HepG2 (cell line): ENCODE results near the gene KHK. TPM values are rescaled to one million over a fixed set of nuclear protein-coding genes. Genes with fewer than 3 reads are reported as not detected.

ENCODE experiments used
- DR1 ChIP-seq: sonication (generic); formaldehyde crosslinking; IDR thresholded peaks from 2 replicates; pipeline ENCODE4 v1.8.0; 2021; ENCODE audit warnings: mild to moderate bottlenecking, missing genetic modification reagents, inconsistent platforms
- E2F5 ChIP-seq: sonication (generic); formaldehyde crosslinking; conservative IDR thresholded peaks from 2 replicates; pipeline ENCODE4 v1.4.0; 2020; ENCODE audit warnings: missing genetic modification reagents
- EHMT2 ChIP-seq: fragments of 200-600 bp; sonication (generic); IDR thresholded peaks from 2 replicates; pipeline ENCODE4 v1.7.0; 2017; ENCODE audit warnings: antibody characterized with exemption, low read depth, low read length, borderline replicate concordance
- FLYWCH1 ChIP-seq: sonication (generic); formaldehyde crosslinking; IDR thresholded peaks from 2 replicates; pipeline ENCODE4 v1.8.1; 2023; ENCODE audit warnings: mild to moderate bottlenecking, missing genetic modification reagents
- HIVEP1 ChIP-seq: sonication (generic); formaldehyde crosslinking; IDR thresholded peaks from 2 replicates; pipeline ENCODE4 v1.4.0; 2020; ENCODE audit warnings: mild to moderate bottlenecking, missing genetic modification reagents
- MLXIP ChIP-seq: sonication (generic); formaldehyde crosslinking; IDR thresholded peaks from 2 replicates; pipeline ENCODE4 v1.9.0; 2021; ENCODE audit warnings: missing genetic modification reagents, borderline replicate concordance
- NFYC ChIP-seq: IDR thresholded peaks from 2 replicates; pipeline ENCODE4 v1.6.1; 2016; ENCODE audit warnings: missing genetic modification reagents, missing compliant biosample characterization
- PRPF4 ChIP-seq: fragments of 200-400 bp; formaldehyde crosslinking; IDR thresholded peaks from 2 replicates; pipeline ENCODE4 v1.6.1; 2016; ENCODE audit warnings: low read length, low read depth; ENCODE audit not compliant: poor library complexity, severe bottlenecking
- RARA ChIP-seq: IDR thresholded peaks from 2 replicates; pipeline ENCODE4 v1.6.1; 2016; ENCODE audit warnings: missing genetic modification reagents, missing compliant biosample characterization
- SOX5 ChIP-seq: IDR thresholded peaks from 2 replicates; pipeline ENCODE4 v1.6.1; 2016; ENCODE audit warnings: borderline replicate concordance
- SUZ12 ChIP-seq: fragments of 150-350 bp; IDR thresholded peaks from 2 replicates; pipeline ENCODE4 v1.6.1; 2014; ENCODE audit warnings: low read depth, low read length
- TERF1 ChIP-seq: sonication (generic); formaldehyde crosslinking; IDR thresholded peaks from 2 replicates; pipeline ENCODE4 v1.8.0; 2022; ENCODE audit warnings: mild to moderate bottlenecking, missing genetic modification reagents, moderate library complexity
- TIGD3 ChIP-seq: sonication (generic); formaldehyde crosslinking; IDR thresholded peaks from 2 replicates; pipeline ENCODE4 v1.5.1; 2020; ENCODE audit warnings: mild to moderate bottlenecking, missing genetic modification reagents, borderline replicate concordance
- ZNF251 ChIP-seq: sonication (generic); formaldehyde crosslinking; IDR thresholded peaks from 2 replicates; pipeline ENCODE4 v1.9.0; 2021; ENCODE audit warnings: mild to moderate bottlenecking, missing genetic modification reagents
- ZNF558 ChIP-seq: sonication (generic); formaldehyde crosslinking; IDR thresholded peaks from 2 replicates; pipeline ENCODE4 v1.9.0; 2022; ENCODE audit warnings: mild to moderate bottlenecking, missing genetic modification reagents, borderline replicate concordance
- ZNF639 ChIP-seq: conservative IDR thresholded peaks from 2 replicates; pipeline ENCODE4 v1.6.1; 2018; ENCODE audit warnings: missing genetic modification reagents
- ZNF749 ChIP-seq: sonication (generic); formaldehyde crosslinking; IDR thresholded peaks from 2 replicates; pipeline ENCODE4 v1.8.0; 2022; ENCODE audit warnings: mild to moderate bottlenecking, missing genetic modification reagents, moderate library complexity, borderline replicate concordance
- polyA plus RNA-seq, 8 experiments: library from polyadenylated mRNA; depleted of rRNA in 3 of 8; stranded (reverse) in 7 of 8; unstranded in 1 of 8; fragments of >200 nt; fragmentation: Illumina TruSeq in 4 of 8; extraction: Trizol in 4 of 8; gene quantifications; 2 replicates each; pipeline versions ENCODE4 v1.2.1 to v1.2.3, GENCODE V29; 2011 to 2016; ENCODE audit warnings: low read depth in 4 of 8, missing spikeins in 1 of 8, mixed read lengths in 1 of 8; ENCODE audit not compliant: insufficient read depth in 1 of 8
- total RNA-seq, 5 experiments: library from RNA; depleted of rRNA; stranded (reverse); fragments of >200 nt; fragmentation: Illumina TruSeq; extraction: Trizol; gene quantifications; 2 replicates each; pipeline ENCODE4 v1.2.3, GENCODE V29; 2016; ENCODE audit warnings: low read depth in 1 of 5

The KHK gene
- total and polyA plus RNA-seq, 2 of the 13 experiments (the other 11 are each of a cell fraction or from before 2014, with no cell fraction given) = 40.9 to 99.2 TPM

GRCh38 chr2:27093430-27094352, 7.1 kb downstream of the KHK start (continued):
- TF ChIP-seq SOX5 (CRISPR knock-in tag) (peak; percentile 72; the same call in 1 of the 2 replicates), NFYC (CRISPR knock-in tag) (no peak), MLXIP (CRISPR knock-in tag) (0 out of 2 replicates have a peak, but pooled peaks have one; percentile 63), PRPF4 (no peak), ZNF251 (CRISPR knock-in tag) (no peak), ZNF558 (CRISPR knock-in tag) (no peak; the same call in 1 of the 2 replicates), E2F5 (CRISPR knock-in tag) (no peak), TIGD3 (CRISPR knock-in tag) (no peak), FLYWCH1 (CRISPR knock-in tag) (no peak), ZNF749 (CRISPR knock-in tag) (no peak; the same call in 1 of the 2 replicates), EHMT2 (no peak; the same call in 1 of the 2 replicates), HIVEP1 (CRISPR knock-in tag) (no peak), DR1 (CRISPR knock-in tag) (peak; percentile 30; the same call in 1 of the 2 replicates), SUZ12 (no peak), TERF1 (CRISPR knock-in tag) (no peak), ZNF639 (no peak; the same call in 1 of the 2 replicates), RARA (CRISPR knock-in tag) (peak; percentile 63)
